OCI-LY7 (cell line): Measurements from ENCODE around the gene STK11IP. TPM values are rescaled to one million over a fixed set of nuclear protein-coding genes. Genes with fewer than 3 reads are reported as not detected.
"Not testable (repeated sequence)": the region's sequence is repeated elsewhere in the genome, so short reads cannot be mapped to it uniquely, and the experiment has no call there.

ENCODE experiments used
- BruUV-seq: library from RNA; stranded (reverse); fragments of 400-500 nt; replicated peaks from 2 replicates; lab custom pipeline; 2021; lab: Mats Ljungman, UMichigan
- CTCF ChIA-PET: fragments of 300-600 bp; sonication (Branson Sonifier 250); formaldehyde crosslinking; loops from one replicate; lab custom pipeline; 2022; ENCODE audit warnings: antibody characterized with exemption; ENCODE audit not compliant: unreplicated experiment; lab: Charles Lee
- POLR2A ChIA-PET: fragments of 300-600 bp; sonication (Branson Sonifier 250); formaldehyde crosslinking; loops from one replicate; lab custom pipeline; 2022; ENCODE audit warnings: antibody characterized with exemption; lab: Charles Lee
- DNase-seq: peaks from one replicate; pipeline ENCODE4 v3.0.0-alpha.2; 2015; ENCODE audit warnings: low spot score
- H2AFZ ChIP-seq: fragments of 200-600 bp; sonication (generic), shearing (Covaris generic); 2 replicates; pipeline ENCODE4 v1.6.1; 2014; ENCODE audit warnings: mild to moderate bottlenecking, antibody characterized with exemption, low read length, moderate library complexity
- H3K27ac ChIP-seq: fragments of 200-600 bp; sonication (generic); 2 replicates; pipeline ENCODE4 v1.5.1; 2014; ENCODE audit warnings: mixed run types, low read depth, mild to moderate bottlenecking, moderate library complexity, low read length, inconsistent platforms; ENCODE audit not compliant: poor library complexity, severe bottlenecking
- H3K36me3 ChIP-seq: fragments of 200-600 bp; sonication (generic); 2 replicates; pipeline ENCODE4 v1.6.1; 2014; ENCODE audit warnings: mild to moderate bottlenecking, antibody characterized with exemption, low read length, moderate library complexity, mixed read lengths; ENCODE audit not compliant: insufficient read depth
- H3K4me1 ChIP-seq: fragments of 200-600 bp; sonication (generic); 2 replicates; pipeline ENCODE4 v1.5.1; 2014; ENCODE audit warnings: mild to moderate bottlenecking, low read length; ENCODE audit not compliant: insufficient read depth, poor library complexity, severe bottlenecking
- H3K4me2 ChIP-seq: fragments of 200-600 bp; sonication (generic); 2 replicates; pipeline ENCODE4 v1.6.1; 2014; ENCODE audit warnings: mild to moderate bottlenecking, low read length
- H3K4me3 ChIP-seq: fragments of 200-600 bp; sonication (generic); 2 replicates; pipeline ENCODE4 v1.5.1; 2014; ENCODE audit warnings: mild to moderate bottlenecking, low read depth, low read length; ENCODE audit not compliant: poor library complexity, severe bottlenecking
- H3K79me2 ChIP-seq: fragments of 200-600 bp; sonication (generic); 2 replicates; pipeline ENCODE4 v1.6.1; 2016; ENCODE audit warnings: low read depth, mild to moderate bottlenecking, low read length, moderate library complexity, mixed read lengths; ENCODE audit not compliant: insufficient read depth
- H3K9me2 ChIP-seq: fragments of 200-600 bp; sonication (generic); 2 replicates; pipeline ENCODE4 v1.6.1; 2016; ENCODE audit warnings: mild to moderate bottlenecking, low read length, mixed read lengths; ENCODE audit not compliant: insufficient read depth
- H3K9me3 ChIP-seq: fragments of 200-600 bp; sonication (generic); 2 replicates; pipeline ENCODE4 v1.6.1; 2014; ENCODE audit warnings: mild to moderate bottlenecking, mixed run types, low read length, mixed read lengths
- H4K20me1 ChIP-seq: fragments of 200-600 bp; sonication (generic); 2 replicates; pipeline ENCODE4 v1.6.1; 2014; ENCODE audit warnings: mild to moderate bottlenecking, antibody characterized with exemption, low read length, moderate library complexity, mixed read lengths; ENCODE audit not compliant: insufficient read depth
- EZH2phosphoT487 ChIP-seq: fragments of 200-600 bp; sonication (generic); IDR thresholded peaks from 2 replicates; pipeline ENCODE4 v1.6.1; 2018; ENCODE audit warnings: low read depth, borderline replicate concordance, mild to moderate bottlenecking, mixed run types, antibody characterized with exemption, low read length, moderate library complexity, mixed read lengths
- intact Hi-C: fragments of 100-400 bp; cut with micrococcal nuclease; formaldehyde crosslinking; loops from one replicate; pipeline ENCODE4 v1.10.0; 2022; ENCODE audit not compliant: unreplicated experiment
- total RNA-seq, 2 experiments: library from RNA; depleted of rRNA in 1 of 2; stranded (reverse); fragments of >200 nt in 1 of 2; shearing (Covaris generic) in 1 of 2; gene quantifications; 2 replicates each; pipeline ENCODE4 v1.2.3, GENCODE V29; 2014 to 2022
- TF ChIP-seq, protein P1 (sequence below): fragments of 200-600 bp; sonication (generic); conservative IDR thresholded peaks from 2 replicates; pipeline ENCODE4 v1.5.1; 2014; ENCODE audit warnings: mild to moderate bottlenecking, antibody characterized with exemption, low read length, moderate library complexity, mixed read lengths

STK11IP gene
- total RNA-seq, 2 experiments from 2014 or later = 26.5 to 37.6 TPM

DNA sequence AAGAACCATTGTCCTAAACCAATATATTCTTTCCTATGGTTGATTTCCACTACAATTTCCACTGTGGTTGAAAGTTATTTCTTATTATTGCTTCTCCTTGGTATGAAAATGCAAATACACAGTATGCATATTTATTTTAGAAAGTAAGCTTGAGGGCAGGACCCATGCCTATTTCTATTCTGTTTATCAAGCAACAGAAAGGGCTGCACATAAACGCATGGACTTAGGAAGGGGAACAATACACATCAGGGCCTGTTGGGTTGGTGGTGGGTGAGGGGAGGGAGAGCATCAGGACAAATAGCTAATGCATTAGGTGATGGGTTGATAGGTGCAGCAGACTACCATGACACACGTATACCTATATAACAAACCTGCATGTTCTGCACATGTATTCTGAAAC is 50.5 kb downstream of the STK11IP start:
- intact Hi-C loops = no loop called here
- no peaks in the 10 kb centered on the region for H3K9me3 ChIP-seq
- CTCF ChIA-PET = no interaction called here

DNA sequence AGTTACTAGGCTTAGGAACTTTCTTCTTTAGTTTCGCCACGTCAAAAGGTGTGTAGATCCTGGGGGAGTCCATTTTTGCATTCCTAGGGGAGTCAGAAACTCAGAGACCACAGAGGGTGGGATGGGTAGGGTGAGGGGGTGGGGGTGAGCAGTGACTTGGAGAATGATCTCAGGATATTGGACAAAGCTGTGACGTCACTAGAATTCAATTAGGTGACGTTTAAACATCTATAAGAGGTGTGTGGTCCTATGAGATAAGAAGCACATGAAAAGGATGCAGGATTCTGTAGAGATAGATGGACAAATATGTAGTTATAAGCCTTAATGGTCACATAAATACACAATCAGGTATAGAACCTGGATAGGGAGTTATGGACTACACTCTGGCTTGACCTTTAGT is 51.3 kb downstream of the STK11IP start:
- no peaks in the 10 kb centered on the region for H3K4me1 ChIP-seq
- no TSS peak for BruUV-seq
- H3K9me2 ChIP-seq = no peaks in the 10 kb centered on the region
- no peak overlapping the region for H2AFZ ChIP-seq
- no peak overlapping the region for H3K27ac ChIP-seq
- CTCF ChIA-PET = no interaction called here
- H3K36me3 ChIP-seq = no peaks in the 10 kb centered on the region
- no peak overlapping the region for H3K4me3 ChIP-seq
- H4K20me1 ChIP-seq = no peaks in the 10 kb centered on the region
- TF ChIP-seq EZH2phosphoT487 = no peak
- TF ChIP-seq, protein P1, sequence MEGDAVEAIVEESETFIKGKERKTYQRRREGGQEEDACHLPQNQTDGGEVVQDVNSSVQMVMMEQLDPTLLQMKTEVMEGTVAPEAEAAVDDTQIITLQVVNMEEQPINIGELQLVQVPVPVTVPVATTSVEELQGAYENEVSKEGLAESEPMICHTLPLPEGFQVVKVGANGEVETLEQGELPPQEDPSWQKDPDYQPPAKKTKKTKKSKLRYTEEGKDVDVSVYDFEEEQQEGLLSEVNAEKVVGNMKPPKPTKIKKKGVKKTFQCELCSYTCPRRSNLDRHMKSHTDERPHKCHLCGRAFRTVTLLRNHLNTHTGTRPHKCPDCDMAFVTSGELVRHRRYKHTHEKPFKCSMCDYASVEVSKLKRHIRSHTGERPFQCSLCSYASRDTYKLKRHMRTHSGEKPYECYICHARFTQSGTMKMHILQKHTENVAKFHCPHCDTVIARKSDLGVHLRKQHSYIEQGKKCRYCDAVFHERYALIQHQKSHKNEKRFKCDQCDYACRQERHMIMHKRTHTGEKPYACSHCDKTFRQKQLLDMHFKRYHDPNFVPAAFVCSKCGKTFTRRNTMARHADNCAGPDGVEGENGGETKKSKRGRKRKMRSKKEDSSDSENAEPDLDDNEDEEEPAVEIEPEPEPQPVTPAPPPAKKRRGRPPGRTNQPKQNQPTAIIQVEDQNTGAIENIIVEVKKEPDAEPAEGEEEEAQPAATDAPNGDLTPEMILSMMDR = no peak
- POLR2A ChIA-PET = interaction anchor here (0.6 to 0.9 kb wide), 2 partner anchors 52 to 1733 kb away, joined by 3 to 10 read pairs; partner anchors contain the start of gene STK11IP
- DNase-seq = no peak
- no peak overlapping the region for H3K4me2 ChIP-seq
- H3K79me2 ChIP-seq = no peaks in the 10 kb centered on the region
- H3K9me3 ChIP-seq = no peaks in the 10 kb centered on the region
- intact Hi-C loops = no loop called here

More for the DNA sequence above, 50.5 kb downstream of the STK11IP start:
- BruUV-seq = no TSS peak
- POLR2A ChIA-PET = interaction anchor here (0.5 kb wide), 1 partner anchor 77 kb away, joined by 3 read pairs; no protein-coding TSS in a partner anchor
- Histone ChIP-seq H4K20me1 (no peaks in the 10 kb centered on the region), H3K27ac (no peak overlapping the region), H3K4me1 (no peaks in the 10 kb centered on the region), H3K79me2 (no peaks in the 10 kb centered on the region), H2AFZ (no peak overlapping the region), H3K4me2 (no peak overlapping the region), H3K36me3 (no peaks in the 10 kb centered on the region), H3K4me3 (no peak overlapping the region), H3K9me2 (no peaks in the 10 kb centered on the region)
- DNase-seq = no peak
- TF ChIP-seq EZH2phosphoT487 = no peak
- TF ChIP-seq, protein P1 = no peak

DNA sequence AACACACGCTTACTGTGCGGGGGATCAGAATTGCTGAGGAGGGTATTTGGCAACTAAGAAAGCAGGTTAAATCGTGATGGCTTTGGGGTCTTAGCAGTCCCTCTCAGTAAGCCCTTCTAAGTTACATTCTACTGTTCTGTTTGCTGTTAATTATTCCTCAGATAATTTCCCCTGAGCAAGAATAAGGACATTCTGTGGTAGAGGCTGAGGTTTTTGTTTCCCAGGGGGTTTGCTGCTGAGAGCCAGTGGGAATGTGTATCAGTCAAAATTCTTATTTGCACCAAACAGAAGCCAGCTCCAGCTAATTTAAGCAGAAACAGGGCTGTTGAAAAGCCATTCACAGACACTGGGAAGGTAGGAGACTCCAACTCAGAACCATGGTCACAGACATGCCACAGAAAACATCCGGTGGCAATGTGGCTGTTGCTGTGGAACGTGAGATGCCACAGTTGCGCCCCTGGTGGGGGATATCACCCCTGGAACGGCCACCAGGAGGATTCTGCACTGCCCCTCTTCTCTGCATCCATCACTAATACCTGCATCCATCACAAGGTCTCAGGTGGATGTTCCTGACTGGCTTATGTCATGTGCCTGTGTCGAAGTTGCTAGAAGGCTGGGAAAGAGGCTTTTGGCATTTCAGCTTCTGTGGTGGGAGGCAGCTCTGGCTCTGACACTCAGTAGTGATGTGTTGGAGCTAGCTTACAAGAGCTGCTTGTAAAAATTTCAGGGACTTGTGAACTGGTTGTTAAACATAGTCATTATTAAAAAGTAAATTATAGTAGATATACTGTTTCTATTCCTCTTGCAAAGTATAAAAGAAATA is 53.0 kb downstream of the STK11IP start:
- no TSS peak for BruUV-seq
- H3K4me3 ChIP-seq = no peak overlapping the region
- POLR2A ChIA-PET = no interaction called here
- no peaks in the 10 kb centered on the region for H3K9me2 ChIP-seq
- H3K4me1 ChIP-seq = no peaks in the 10 kb centered on the region
- H3K4me2 ChIP-seq = no peak overlapping the region
- no peak for DNase-seq
- intact Hi-C loops = no loop called here
- H3K9me3 ChIP-seq = no peaks in the 10 kb centered on the region
- no peaks in the 10 kb centered on the region for H3K36me3 ChIP-seq
- H2AFZ ChIP-seq = no peak overlapping the region
- H4K20me1 ChIP-seq = no peaks in the 10 kb centered on the region
- CTCF ChIA-PET = interaction anchor here (0.6 kb wide), 1 partner anchor 115 kb away, joined by 3 read pairs; no protein-coding TSS in a partner anchor
- no peak for TF ChIP-seq EZH2phosphoT487
- TF ChIP-seq, protein P1 = no peak
- H3K79me2 ChIP-seq = no peaks in the 10 kb centered on the region
- no peak overlapping the region for H3K27ac ChIP-seq

DNA sequence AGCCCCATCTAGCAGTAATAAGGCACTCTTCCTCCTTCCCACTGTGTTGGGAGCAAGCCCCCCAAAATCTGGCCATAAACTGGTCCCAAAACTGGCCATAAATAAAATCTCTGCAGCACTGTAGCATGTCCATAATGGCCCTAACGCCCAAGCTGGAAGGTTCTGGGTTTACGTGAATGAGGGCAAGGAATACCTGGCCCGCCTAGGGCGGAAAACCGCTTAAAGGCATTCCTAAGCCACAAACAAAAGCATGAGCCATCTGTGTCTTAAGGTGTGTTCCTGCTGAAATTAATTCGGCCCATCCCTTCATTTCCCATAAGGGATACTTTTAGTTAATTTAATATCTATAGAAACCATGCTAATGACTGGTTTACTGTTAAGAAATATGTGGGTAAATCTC is 54.0 kb downstream of the STK11IP start:
- H3K4me1 ChIP-seq, H3K4me3 ChIP-seq, H3K4me2 ChIP-seq, DNase-seq, H3K79me2 ChIP-seq, H3K36me3 ChIP-seq, BruUV-seq, H2AFZ ChIP-seq, CTCF ChIA-PET, H4K20me1 ChIP-seq, H3K9me3 ChIP-seq, POLR2A ChIA-PET, H3K9me2 ChIP-seq, intact Hi-C loops, H3K27ac ChIP-seq: not testable (repeated sequence)
